Stimulated activated CD4-positive, alpha-beta T cell treated with anti-CD3 and anti-CD28 coated beads, Interleukin-15, amount 100 ng/mL, for 48 hours (primary cell): Measurements from ENCODE around the gene CDH22.

ENCODE experiments used
- DNase-seq, 2 donors: peaks; one replicate each; pipeline ENCODE4 v3.0.0-alpha.2; 2020; ENCODE audit warnings: low read depth in 2 of 2

Gene CDH22

DNA sequence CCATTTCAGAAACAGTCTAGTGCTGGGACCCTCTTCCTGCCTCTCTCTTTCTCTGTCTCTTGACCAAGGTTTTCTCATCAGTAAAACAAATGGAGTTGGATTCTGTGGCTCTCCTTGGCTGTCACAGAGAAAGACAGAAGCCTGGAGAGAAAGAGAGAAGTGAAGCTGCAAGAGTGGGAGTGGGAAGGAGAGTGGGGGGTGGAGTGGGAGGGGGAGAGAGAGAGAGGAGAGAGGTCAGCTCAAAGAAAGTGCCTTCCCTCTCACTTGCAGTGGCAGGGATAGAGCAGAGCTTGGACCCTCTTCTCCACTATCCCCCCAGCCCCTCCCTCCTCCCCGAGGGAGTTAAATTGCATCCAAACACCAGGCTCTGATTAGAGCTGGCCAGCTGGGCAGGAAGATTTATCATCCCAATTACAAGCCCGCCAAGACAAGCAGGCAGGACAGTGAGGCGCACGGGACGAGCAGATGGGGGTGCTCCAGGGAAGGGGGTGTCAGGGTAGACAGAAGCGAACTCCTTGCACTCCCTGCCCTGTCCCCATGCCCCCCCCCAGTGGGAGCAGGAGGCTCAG is 115.8 kb downstream of the CDH22 start:
- no peak for DNase-seq

DNA sequence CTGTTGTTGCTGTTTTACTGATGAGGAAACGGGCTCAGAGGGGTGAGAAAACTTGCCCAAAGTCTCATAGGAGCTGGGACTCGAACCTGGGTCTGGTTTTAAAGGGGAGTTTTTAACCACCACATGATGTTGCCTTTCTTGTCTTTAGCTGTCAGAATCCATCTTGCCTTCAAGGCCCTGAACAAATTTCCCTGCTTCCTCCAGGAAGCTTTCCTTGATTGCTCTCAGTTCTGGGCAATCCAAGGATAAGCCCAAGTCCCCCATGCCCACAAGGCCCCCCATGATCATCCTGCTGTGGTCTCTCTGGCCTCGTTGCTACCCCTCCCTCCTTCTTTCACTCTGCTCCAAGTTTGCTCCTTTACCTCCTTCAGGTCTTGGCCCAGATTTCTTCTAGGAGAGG is 116.7 kb downstream of the CDH22 start:
- no peak for DNase-seq

DNA sequence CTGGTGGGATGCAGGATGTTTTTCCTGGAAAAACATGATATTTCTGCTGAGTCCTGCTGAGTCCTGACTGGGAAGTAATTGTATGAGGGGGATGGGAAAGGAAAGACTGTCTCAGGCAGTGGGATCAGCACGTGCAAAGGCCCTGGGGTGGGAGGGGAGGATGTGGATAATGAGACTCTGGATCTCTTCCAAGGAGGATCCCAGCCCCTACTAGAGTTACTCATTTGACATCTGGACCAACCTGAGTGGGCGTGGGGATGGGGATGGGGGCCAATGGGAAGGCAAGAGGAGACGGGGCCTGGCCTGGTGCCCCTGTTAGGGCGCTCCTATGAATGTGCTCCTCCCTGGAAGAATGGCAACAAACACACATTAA is 117.1 kb downstream of the CDH22 start:
- no peak for DNase-seq

DNA sequence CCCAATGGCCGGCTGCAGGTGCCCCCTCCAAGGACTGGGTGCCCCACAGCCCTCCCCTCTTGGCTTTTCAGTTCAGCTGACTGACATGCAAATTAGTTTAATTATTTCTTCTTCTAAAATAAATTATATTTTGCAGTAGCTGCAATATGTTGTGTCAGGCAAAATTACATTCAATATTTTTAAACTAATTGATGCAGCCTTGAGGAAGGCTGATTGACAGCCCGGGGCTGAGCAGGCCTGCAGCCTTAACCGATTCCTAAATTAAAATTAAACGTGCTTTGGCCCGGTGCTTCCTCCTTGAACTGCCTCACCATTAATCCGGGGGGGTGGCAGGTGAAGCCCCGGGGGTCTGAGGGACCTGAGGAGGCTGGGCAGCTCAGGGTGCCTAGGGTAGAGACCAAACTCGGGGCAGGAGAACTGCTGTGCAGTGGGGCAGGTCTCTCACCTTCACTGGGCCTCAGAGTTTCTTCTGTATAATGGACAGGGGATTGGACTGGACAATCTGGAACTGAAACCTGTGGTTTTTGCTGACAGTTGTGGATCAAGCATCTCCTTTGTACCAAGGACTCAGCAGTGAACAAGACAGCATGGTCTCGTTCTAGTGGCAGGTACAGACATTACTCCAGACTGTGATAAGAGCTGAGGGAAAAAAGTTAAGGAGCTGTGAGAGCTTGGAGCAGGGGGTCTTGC is 117.7 kb downstream of the CDH22 start:
- DNase-seq = no peak

DNA sequence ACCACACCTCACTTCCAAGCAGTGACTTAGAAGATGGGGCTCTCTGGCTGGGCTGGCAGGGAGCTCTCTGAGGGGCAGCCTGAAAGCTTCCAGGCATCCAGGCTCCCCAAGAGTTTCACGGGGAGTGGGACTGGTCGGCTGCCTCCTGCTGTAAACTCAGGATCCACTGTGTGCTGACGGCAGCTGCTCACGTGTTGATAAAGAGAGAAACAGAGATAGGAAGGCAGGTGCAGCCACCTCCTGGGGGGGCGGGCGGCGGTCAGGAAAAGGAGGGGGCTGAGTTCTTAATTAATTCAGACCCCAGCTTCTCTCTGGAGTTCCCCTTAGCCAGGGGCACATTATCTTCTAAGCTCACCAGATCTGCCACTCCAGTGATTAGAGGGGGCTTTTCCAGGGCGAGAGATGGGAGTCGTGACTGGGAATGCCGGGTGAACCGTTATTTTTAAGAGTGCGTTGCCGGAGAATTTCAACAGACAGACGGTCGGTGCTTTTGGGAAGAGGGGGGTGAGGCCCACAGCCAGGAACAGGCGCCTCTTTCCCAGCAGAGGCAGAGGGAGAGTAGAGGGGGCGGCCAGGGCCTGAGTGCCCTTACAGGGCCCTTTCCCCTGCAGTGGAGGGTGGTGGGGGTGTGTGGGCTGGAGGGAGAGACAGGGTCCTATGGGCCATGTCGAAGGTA is 119.3 kb downstream of the CDH22 start:
- no peak for DNase-seq

DNA sequence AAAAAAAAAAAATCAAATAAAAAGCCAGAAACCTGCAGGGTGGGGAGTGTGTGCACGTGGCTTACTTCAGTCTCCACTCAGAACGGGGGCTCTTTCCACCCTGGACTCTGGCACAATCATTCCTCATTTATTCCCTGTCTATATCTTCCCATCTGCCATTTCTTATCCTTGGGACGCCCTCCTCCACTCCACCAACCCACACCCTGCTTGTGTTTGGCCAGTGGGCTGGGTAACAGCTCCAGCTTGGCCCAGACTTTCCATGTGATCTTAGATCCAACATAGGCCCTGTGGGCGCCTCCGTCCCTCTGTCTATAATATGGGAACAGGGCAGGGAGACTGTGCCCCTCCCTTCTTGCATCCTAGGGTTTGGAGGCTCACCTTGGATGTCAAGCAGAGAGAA is 122.1 kb downstream of the CDH22 start:
- DNase-seq = no peak

DNA sequence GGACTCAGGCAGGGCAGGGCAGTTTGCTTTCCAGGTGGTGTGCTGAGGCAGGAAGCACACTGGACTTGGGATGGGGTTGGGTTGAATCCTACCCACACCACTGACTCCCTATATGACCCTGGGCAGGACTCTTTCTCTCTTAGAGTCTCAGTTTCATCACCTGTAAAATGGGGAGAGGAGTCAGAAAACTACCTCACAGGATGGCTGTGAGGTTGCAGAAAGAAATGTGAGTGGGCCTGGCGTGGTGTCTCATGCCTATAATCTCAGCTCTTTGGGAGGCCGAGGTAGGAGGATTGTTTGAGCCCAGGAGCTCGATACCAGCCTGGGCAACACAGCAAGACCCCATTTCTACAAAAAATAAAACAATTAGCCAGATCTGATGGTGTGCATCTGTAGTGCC is 122.9 kb downstream of the CDH22 start:
- DNase-seq = no peak

DNA sequence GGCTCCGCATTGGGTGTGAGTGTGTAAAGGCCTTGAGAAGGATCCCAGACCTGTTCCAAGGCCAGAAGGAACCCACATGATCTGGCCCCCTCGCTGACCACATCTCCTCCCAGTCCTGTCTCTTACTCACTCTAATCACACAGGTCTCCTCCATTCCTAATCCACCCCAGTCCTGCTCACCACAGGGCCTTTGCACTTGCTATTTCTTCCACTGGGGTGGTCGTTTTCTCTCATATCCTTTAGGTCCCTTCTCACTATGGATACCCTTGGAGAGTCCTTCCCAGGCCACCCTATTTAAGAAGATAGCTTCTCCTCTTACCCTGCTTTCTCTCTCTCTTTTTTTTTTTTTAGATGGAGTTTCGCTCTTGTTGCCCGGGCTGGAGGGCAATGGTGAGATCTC is 124.5 kb downstream of the CDH22 start:
- DNase-seq = no peak

DNA sequence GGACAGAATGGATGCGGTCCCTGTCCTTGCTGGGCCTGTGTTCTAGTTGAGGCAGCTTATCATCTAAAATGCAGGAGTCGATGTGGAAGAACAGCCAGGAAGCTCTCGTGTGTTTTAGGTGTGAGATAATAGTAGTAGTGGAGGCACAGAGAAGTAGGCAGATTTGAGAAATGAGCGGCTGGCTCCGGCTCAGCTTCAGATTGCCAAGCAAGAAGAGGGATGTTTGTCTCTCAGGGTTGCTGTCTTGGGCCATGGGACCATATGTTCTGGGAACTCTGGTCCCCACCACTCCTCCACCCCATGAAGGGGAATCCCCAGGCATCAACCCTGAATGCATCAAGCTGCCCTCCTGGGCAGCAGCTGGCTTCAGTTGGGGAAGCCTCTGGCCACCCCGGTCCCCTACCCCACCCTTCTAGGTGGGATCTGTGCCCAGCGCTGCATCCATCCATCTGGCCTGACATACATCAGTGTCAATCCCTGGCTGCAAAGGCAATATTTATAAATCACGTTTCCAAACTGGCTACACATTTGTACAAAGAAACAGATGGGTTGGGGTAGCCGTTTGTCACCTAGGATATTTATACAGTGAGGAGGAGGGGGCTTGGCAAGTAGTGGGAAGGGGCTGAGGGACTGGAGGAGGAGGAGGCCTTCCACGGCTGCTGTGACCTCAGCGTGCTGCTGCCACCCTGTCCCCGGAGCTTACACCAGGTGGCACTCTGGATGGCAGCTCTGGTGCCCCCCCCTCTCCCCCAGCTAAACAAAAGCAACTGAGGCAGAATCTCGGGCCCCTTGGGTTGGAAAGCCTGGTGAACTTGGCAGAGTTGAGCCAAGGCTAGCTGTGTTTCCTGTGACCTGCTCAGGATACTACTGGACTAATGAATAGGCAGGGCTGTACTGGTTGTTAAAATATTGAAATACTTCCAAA is 125.8 kb downstream of the CDH22 start:
- DNase-seq = no peak

DNA sequence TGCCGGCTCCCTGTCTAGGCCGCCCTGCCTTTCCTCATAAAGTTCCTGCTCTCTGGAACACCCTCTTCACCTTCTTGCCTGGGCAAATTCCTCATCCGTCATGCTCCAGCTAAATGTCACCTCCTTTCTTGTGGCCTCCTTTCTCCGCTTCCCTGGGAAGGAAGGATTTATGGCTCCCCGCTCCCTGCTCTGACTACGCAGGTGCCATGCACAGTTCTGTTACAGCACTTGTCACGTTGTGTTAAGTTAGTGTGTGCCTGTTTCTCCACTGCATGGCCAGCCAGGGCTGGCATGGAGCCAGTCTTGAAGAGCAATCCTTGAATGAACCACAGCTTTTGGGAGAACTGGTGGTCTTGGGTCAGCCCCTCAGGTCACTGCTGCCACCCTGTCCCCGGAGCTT is 128.4 kb downstream of the CDH22 start:
- DNase-seq = no peak

DNA sequence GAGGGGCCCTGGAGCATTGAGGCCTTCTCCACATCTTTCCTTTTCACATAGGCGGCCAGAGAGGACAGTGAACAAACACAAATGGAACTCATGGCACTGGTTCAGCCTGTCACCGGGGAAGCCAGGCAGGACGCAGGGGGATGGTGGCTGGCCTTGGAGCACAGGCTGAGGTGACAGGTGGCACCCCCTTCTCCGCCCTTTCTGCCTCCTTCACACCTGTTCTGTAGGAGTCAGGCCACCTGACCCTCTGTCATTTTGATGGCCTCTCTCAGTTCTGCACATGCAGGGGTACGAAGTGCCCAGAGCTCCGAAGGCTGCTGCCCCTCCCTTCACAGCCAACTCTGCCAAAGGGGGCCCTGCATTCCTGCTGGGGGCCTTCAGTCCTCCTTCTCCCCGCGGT is 129.4 kb downstream of the CDH22 start:
- DNase-seq = no peak

DNA sequence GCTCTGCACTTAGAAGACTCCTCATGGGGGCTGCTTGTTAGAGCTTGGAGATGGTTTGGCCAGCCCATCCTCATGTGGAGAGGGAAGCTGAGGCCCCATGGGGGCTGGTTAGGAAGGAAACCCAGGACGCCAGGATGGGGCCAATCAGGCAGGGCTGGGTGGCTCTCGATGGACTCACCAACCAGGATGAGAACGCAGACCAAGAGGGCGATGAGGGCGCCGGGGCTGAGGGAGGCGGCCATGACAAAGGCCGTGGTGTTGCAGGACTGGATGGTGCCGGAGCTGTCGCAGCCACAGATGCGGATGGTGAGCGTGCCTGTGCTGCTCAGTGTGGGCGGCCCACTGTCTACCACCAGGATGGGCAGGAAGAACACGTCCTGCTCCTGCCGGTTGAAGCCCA is 130.5 kb downstream of the CDH22 start:
- no peak for DNase-seq

DNA sequence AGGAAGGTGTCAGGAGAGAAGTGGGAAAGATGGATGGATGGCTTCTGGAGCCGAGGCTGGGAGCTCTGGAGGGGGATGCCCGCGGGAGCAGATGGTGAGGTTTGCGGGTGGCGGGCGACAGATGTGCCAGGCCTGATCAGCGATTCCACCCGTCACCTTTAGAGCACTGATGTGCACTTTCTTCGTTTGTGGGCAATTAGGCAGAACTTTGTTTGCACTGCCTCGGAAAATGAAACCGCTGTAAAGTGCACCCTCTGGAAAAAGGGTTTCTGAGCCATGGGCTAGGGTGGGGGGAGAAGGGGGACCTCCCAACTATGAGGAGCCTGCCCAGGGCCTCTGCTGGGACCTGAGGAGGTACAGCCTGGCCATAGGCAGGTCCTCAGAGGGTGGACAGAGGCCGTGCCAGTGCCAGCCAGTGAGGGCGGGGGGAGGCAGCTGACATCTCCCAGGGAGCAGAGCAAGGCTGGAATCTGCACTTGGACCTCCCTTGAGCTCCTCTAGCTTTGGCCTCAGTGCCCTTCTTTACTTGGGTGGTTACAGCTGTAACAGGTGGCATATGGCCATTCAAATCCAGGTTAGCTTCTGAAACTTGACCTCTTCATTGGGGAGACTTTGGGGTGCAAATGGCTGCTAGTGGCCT is 131.4 kb downstream of the CDH22 start:
- DNase-seq = no peak

DNA sequence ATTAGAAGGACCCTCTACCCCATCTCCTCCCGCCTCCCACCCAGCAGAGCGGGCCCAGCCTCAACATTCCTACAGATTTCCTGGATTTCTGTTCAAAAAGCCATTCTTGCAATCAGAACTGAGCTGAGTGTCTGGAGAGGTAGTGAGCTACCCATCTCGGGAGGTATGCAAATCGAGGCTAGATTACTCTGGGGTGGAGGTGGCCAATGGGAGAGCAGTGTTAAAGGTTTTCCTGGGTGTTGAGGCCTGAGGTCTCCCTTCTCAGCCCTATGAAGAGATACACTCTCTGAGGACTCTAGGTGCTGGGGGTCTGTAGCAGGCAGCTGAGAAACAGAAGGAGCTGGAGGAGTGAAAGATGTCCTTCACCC is 133.2 kb downstream of the CDH22 start:
- DNase-seq = no peak

DNA sequence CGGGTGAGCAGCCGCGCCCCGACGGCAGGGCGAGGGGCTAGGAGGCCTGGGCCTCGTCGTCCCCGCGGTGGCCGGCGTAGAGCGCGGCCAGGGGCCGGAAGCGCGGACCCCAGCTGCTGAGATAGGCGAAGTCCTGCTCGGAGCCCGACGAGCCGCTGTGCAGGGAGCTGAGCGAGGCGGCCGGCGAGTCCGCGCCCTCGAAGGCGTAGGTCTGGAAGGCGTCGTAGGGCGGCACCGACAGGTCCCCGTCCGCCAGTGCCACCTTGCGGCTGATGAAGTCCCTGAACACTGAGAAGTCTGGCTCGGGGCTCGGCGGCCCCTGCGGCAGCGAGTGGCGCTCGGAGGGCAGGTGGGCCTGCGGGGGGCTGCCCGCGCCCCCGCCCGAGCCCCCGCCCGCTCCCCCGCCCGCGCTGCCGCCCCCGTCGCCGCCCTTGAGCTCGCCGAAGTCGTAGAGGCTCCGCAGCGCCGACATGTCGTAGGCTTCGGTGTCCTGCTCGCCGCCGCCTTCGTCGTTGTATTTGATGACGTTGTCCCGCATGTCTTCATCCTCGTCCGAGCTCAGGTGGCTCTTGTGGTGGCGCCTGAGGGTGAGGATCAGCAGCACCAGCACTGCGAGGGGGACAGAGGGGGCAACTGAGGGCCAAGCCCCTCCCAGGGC is 133.7 kb downstream of the CDH22 start:
- DNase-seq = peak; percentile 42 to 70

DNA sequence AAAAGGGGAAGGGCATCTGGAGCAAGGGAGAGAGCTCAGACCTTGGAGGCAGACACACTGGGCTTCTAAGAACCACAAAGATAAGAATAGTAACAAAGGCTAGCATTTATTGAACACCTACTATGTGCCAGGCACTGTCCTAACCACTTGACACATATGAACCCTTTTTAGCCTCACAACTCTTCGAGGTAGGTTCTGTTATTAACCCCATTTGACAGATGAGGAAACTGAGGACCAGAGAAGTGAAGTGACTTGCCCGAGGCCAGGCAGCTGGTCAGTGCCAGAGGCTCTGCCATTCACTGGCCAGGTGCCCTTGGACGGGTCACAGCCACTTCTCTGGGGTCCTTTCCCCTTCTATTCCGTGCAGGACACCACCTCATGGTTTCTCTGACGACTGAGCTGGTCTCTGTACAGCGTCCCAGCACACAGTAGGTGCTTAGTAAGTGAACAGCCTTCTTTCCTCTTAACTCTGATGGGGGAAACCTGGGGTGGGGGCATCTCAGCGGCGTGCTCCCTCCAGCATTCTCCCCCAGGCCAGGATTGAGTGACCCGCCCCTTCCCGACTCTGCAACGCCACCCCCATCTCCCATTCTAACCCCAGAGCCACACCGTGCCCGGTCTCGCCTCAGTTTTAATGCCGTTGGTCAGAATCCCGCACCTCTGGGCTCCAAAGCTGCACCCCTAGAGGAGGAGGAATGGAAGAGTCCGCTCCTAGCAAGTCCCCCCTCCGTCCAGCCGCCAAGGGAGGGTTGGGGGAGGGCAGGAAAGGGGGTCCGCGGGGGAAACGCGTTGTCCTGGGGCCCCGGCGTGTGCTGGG is 134.4 kb downstream of the CDH22 start:
- DNase-seq = no peak

DNA sequence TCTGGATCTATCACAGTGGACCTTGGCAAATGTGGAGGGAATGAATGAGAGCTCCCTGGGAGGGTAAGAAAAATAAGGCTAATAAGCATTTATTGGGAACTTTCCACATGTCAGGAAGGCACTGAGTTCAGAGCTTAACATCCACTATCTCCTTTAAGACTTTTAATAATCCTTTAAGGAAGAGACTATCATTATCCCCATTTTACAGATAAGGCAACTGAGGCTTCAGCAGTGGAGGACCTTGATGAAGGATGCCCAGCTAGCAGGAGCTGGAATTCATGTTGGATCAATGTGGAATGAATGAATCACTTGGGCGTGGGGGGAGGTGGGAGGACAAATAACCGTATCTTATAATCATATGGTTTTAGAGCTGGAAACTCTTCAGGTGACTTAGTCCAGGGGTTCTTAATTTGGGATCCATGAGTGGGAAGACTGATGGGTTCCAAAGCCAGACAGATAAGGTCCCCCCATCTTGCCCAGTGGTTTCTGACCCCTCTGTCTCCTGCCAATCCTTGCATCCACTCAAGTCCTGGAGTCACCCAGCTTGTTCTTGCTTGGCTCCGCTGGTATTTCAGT is 135.2 kb downstream of the CDH22 start:
- DNase-seq = no peak

DNA sequence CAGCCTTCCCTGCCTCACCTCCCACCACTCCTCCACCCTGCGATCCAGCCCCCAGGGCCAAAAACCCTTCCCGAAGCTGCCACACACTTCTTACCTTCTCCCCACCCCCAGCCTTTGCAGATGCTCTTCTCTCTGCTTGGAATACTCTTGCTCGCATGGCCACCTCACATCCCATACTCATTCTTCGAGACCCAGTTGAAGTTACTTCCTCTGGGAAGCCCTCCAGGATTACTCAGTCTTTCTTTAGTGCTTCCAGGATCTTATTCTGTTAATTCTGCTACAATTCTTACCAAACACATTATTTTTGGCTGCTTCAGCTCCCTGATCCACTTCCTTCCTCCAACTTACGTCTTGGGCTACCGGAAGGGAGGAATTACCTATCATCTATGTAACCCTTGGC is 135.8 kb downstream of the CDH22 start:
- no peak for DNase-seq

DNA sequence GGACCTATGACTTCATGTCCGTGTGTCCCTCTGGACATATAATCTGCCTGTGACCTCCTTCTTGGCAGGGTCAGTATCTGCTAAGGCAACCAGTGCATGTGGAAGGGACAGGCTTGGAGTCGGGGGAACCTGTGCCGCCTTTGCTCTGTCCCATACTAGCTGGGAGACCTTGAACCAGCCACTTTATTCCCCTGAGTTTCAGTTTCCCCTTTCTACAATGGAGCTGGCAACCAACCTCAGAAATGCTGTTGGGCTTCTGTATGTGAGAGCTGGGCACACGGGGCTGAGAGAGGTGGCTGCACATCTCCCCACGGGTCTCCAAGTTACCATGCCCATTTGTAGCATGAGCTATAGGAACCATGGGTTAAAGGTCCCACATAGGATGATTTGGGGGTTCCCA is 136.4 kb downstream of the CDH22 start:
- DNase-seq = no peak

DNA sequence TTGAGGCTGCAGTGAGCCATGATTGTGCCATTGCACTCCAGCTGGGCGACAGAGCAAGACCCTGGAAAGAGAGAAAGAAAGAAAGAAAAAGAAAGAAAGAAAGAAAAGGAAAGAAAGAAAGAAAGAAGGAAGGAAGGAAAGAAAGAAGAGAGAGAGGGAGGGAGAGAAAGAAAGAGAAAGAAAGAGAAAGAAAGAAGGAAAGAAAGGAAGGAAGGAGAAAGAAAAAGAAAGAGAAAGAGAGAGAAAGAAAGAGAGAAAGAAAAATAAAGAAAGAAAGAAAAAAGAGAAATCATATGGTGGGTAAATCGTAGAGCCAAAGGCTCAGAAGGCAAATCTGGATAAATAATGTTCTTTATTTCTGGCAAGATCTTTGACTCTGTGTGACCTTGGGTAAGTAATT is 136.8 kb downstream of the CDH22 start:
- DNase-seq = no peak
